ENCODE measurements around the gene MYADM.

GRCh38 chr19:53876651-53877224, 9.1 kb downstream of the MYADM start:
- TF ChIP-seq CTCF (IDR thresholded peaks at IDR 0.05; ENCODE audit: insufficient read depth, low read length) = no peak
- no peak for TF ChIP-seq REST (IDR thresholded peaks at IDR 0.05; ENCODE audit: insufficient replicate concordance, low read depth)
- TF ChIP-seq POLR2AphosphoS5 (IDR thresholded peaks at IDR 0.05; ENCODE audit: low read depth) = peak; percentile 51; the same call in 1 of the 2 replicates
- TF ChIP-seq GABPA (IDR thresholded peaks at IDR 0.05; ENCODE audit: low read depth) = no peak
- peak; percentile 10; the same call in 1 of the 2 replicates for TF ChIP-seq SPI1 (IDR thresholded peaks at IDR 0.05; ENCODE audit: borderline replicate concordance, low read depth)
